ENCODE results near the gene PDGFC. TPM values are rescaled to one million over a fixed set of nuclear protein-coding genes. Genes with fewer than 3 reads are reported as not detected.

The PDGFC gene
- total and polyA plus RNA-seq, 2 donors (not counting 3 experiments of a cell fraction or from before 2014, with no cell fraction given) = 2.7 to 5.3 TPM

GRCh38 chr4:156896527-156896926, 75.1 kb downstream of the PDGFC start:
- dilution Hi-C loops (cut with MboI; ENCODE audit: extremely low pct_ligation_motif_present, low sequenced_read_pairs) = no loop called here
- H3K9me3 ChIP-seq (replicated peaks; ENCODE audit: control insufficient read depth, insufficient read depth, low read length) = no peaks in the 10 kb centered on the region
- TF ChIP-seq MYC (IDR thresholded peaks at IDR 0.05; ENCODE audit: low read depth, low read length) (no peak), POLR2A (IDR thresholded peaks at IDR 0.05; ENCODE audit: low read depth, low read length) (no peak), GATA2 (IDR thresholded peaks at IDR 0.05; ENCODE audit: insufficient read depth, insufficient read length, low read depth, low read length) (no peak), CTCF (IDR thresholded peaks at IDR 0.05; ENCODE audit: extremely low read depth in 1 of 2, insufficient read depth in 1 of 2, low read depth in 1 of 2, low read length in 2 of 2) (no peak), EZH2 (IDR thresholded peaks at IDR 0.05; ENCODE audit: borderline replicate concordance, low read depth, low read length, severe bottlenecking) (no peak), POLR2AphosphoS5 (IDR thresholded peaks at IDR 0.05; ENCODE audit: insufficient read depth, low read depth, low read length) (no peak), JUN (IDR thresholded peaks at IDR 0.05; ENCODE audit: borderline replicate concordance, insufficient read depth, insufficient read length, low read depth) (no peak), FOS (IDR thresholded peaks at IDR 0.05; ENCODE audit: borderline replicate concordance, insufficient read depth, low read length) (no peak), MAX (IDR thresholded peaks at IDR 0.05; ENCODE audit: insufficient read depth, insufficient read length) (no peak)
- no peak overlapping the region for H3K4me2 ChIP-seq (ENCODE audit: insufficient read depth, low read length)
- no peak overlapping the region for H3K27ac ChIP-seq (ENCODE audit: insufficient read depth, low read depth, low read length)
- CTCF ChIA-PET = interaction anchor here (0.6 kb wide), 1 partner anchor 421 kb away, joined by 3 read pairs; no protein-coding TSS in a partner anchor
- H3K4me1 ChIP-seq (ENCODE audit: control insufficient read depth, extremely low read depth, insufficient read depth, low read length) = no peaks in the 10 kb centered on the region
- no peaks in the 10 kb centered on the region for H3K9me1 ChIP-seq (replicated peaks; ENCODE audit: control insufficient read depth, extremely low read depth, insufficient read depth, low read length)
- FAIRE-seq = peak; percentile 57
- DNase-seq (ENCODE audit: low read depth, low spot score) = peak; percentile 6
- no peaks in the 10 kb centered on the region for H4K20me1 ChIP-seq (replicated peaks; ENCODE audit: control insufficient read depth, extremely low read depth, insufficient read depth, low read length)
- H3K4me3 ChIP-seq (replicated peaks in 1 of 3; ENCODE audit: insufficient read depth in 1 of 3, low read depth in 1 of 3, low read length in 3 of 3) = no peak overlapping the region
- H3K9ac ChIP-seq (replicated peaks; ENCODE audit: extremely low read depth, insufficient read depth, low read length) = no peak overlapping the region
- no peaks in the 10 kb centered on the region for H3K27me3 ChIP-seq (ENCODE audit: control insufficient read depth in 2 of 2, insufficient read depth in 2 of 2, low read length in 2 of 2)
- no TSS peak for BruUV-seq (replicated peaks)
- intact Hi-C loops (cut with micrococcal nuclease) = no loop called here
- no peaks in the 10 kb centered on the region for H3K36me3 ChIP-seq (ENCODE audit: control insufficient read depth in 2 of 2, extremely low read depth in 1 of 2, insufficient read depth in 2 of 2, low read length in 2 of 2)
- POLR2A ChIA-PET = no interaction called here
- no peak overlapping the region for H2AFZ ChIP-seq (ENCODE audit: low read depth, low read length)
- no peaks in the 10 kb centered on the region for H3K79me2 ChIP-seq (ENCODE audit: control insufficient read depth, insufficient read depth, low read length)

All from endothelial cell of umbilical vein (primary cell).